Stimulated activated naive B cell treated with anti-CD40 and anti-IgM and Interleukin-4, amounts not matched to agents 10 μg/mL and 1 μg/mL and 100 μg/mL, for 72 hours (primary cell): ENCODE results near the gene SLC44A1.
A peak's percentile ranks its signal among the peaks of the same experiment; 100 is the strongest.

Experiments
- ATAC-seq, 2 donors: fragments of 150-1000 bp; cut with Tn5 transposase; replicated peaks; 2 replicates each; pipeline ENCODE4 v1.10.0; 2021; ENCODE audit warnings: moderate library complexity in 1 of 2
- DNase-seq: peaks from one replicate; pipeline ENCODE4 v3.0.0; 2021
- H3K27ac Mint-ChIP-seq: one replicate; pipeline ENCODE4 v1.8.0; 2022; ENCODE audit warnings: mild to moderate bottlenecking, mixed read lengths
- H3K27me3 Mint-ChIP-seq, 2 donors: one replicate each; pipeline ENCODE4 v1.8.0; 2022; ENCODE audit warnings: mixed read lengths in 2 of 2
- H3K36me3 Mint-ChIP-seq, 2 donors: one replicate each; pipeline ENCODE4 v1.8.0; 2022; ENCODE audit warnings: mixed read lengths in 2 of 2, mild to moderate bottlenecking in 1 of 2
- H3K4me1 Mint-ChIP-seq, 2 donors: one replicate each; pipeline ENCODE4 v1.8.0; 2022; ENCODE audit warnings: mixed read lengths in 2 of 2, mild to moderate bottlenecking in 1 of 2
- H3K4me3 Mint-ChIP-seq, 2 donors: one replicate each; pipeline ENCODE4 v1.8.0; 2022; ENCODE audit warnings: mild to moderate bottlenecking in 2 of 2, mixed read lengths in 2 of 2, moderate library complexity in 1 of 2
- H3K9me3 Mint-ChIP-seq, 2 donors: one replicate each; pipeline ENCODE4 v1.8.0; 2022; ENCODE audit warnings: mixed read lengths in 2 of 2, mild to moderate bottlenecking in 1 of 2

Gene SLC44A1

GRCh38 chr9:105333076-105333475 lies 88.6 kb downstream of the SLC44A1 start:
- no peaks in the 10 kb centered on the region for H3K9me3 Mint-ChIP-seq

GRCh38 chr9:105333811-105334210 lies 89.4 kb downstream of the SLC44A1 start:
- Mint-ChIP-seq H3K9me3 (no peaks in the 10 kb centered on the region), H3K36me3 (peaks cover 14 to 15% of the 10 kb centered on the region in 2 donors), H3K27ac (no peak overlapping the region), H3K27me3 (no peaks in the 10 kb centered on the region), H3K4me1 (peaks cover 11 to 20% of the 10 kb centered on the region in 2 donors), H3K4me3 (no peak overlapping the region)
- ATAC-seq = no peak
- DNase-seq = no peak

More at GRCh38 chr9:105333076-105333475, 88.6 kb downstream of the SLC44A1 start:
- no peak overlapping the region for H3K27ac Mint-ChIP-seq
- no peak overlapping the region for H3K4me3 Mint-ChIP-seq
- H3K36me3 Mint-ChIP-seq = peaks cover 14 to 15% of the 10 kb centered on the region in 2 donors
- ATAC-seq = no peak
- DNase-seq = no peak
- H3K27me3 Mint-ChIP-seq = no peaks in the 10 kb centered on the region
- peaks cover 11 to 20% of the 10 kb centered on the region in 2 donors for H3K4me1 Mint-ChIP-seq

GRCh38 chr9:105338308-105338707 lies 93.9 kb downstream of the SLC44A1 start:
- Mint-ChIP-seq H3K4me3 (no peak overlapping the region), H3K4me1 (peaks cover 11 to 28% of the 10 kb centered on the region in 2 donors), H3K36me3 (peaks cover 15 to 17% of the 10 kb centered on the region in 2 donors), H3K27me3 (no peaks in the 10 kb centered on the region), H3K9me3 (no peaks in the 10 kb centered on the region), H3K27ac (no peak overlapping the region)
- ATAC-seq (no peak), DNase-seq (no peak)

- H3K27me3 Mint-ChIP-seq = no peaks in the 10 kb centered on the region
- H3K9me3 Mint-ChIP-seq = no peaks in the 10 kb centered on the region
- DNase-seq (no peak), ATAC-seq (peak; percentile 48 to 69)
- no peak overlapping the region for H3K4me3 Mint-ChIP-seq
- no peak overlapping the region for H3K27ac Mint-ChIP-seq
- H3K36me3 Mint-ChIP-seq = peaks cover 15 to 17% of the 10 kb centered on the region in 2 donors
- H3K4me1 Mint-ChIP-seq = peaks cover 7 to 18% of the 10 kb centered on the region in 2 donors
These were observed 95.4 kb downstream of the SLC44A1 start for GRCh38 chr9:105339849-105340248.

GRCh38 chr9:105341434-105342146 lies 97.1 kb downstream of the SLC44A1 start:
- peaks cover 7 to 18% of the 10 kb centered on the region in 2 donors for H3K4me1 Mint-ChIP-seq
- peaks cover 10 to 14% of the 10 kb centered on the region in 2 donors for H3K36me3 Mint-ChIP-seq
- no peaks in the 10 kb centered on the region for H3K9me3 Mint-ChIP-seq
- no peak overlapping the region for H3K4me3 Mint-ChIP-seq
- no peaks in the 10 kb centered on the region for H3K27me3 Mint-ChIP-seq
- no peak for DNase-seq
- ATAC-seq = peak in 1 of 2 donors; percentile 39
- no peak overlapping the region for H3K27ac Mint-ChIP-seq

GRCh38 chr9:105342147-105342505 lies 97.7 kb downstream of the SLC44A1 start:
- peaks cover 7 to 18% of the 10 kb centered on the region in 2 donors for H3K4me1 Mint-ChIP-seq
- no peak for DNase-seq
- H3K27me3 Mint-ChIP-seq = no peaks in the 10 kb centered on the region
- H3K9me3 Mint-ChIP-seq = no peaks in the 10 kb centered on the region
- no peak overlapping the region for H3K27ac Mint-ChIP-seq
- H3K4me3 Mint-ChIP-seq = no peak overlapping the region
- ATAC-seq = no peak
- peaks cover 5 to 9% of the 10 kb centered on the region in 2 donors for H3K36me3 Mint-ChIP-seq

GRCh38 chr9:105344283-105344682 lies 99.8 kb downstream of the SLC44A1 start:
- ATAC-seq (no peak), DNase-seq (no peak)
- Mint-ChIP-seq H3K27me3 (no peaks in the 10 kb centered on the region), H3K4me1 (peaks cover 7 to 18% of the 10 kb centered on the region in 2 donors), H3K4me3 (no peak overlapping the region), H3K36me3 (peaks cover 0 to 3% of the 10 kb centered on the region in 2 donors), H3K9me3 (no peaks in the 10 kb centered on the region), H3K27ac (no peak overlapping the region)

- no peak overlapping the region for H3K4me3 Mint-ChIP-seq
- H3K27me3 Mint-ChIP-seq = no peaks in the 10 kb centered on the region
- no peak for ATAC-seq
- H3K36me3 Mint-ChIP-seq = peaks cover 0 to 4% of the 10 kb centered on the region in 2 donors
- DNase-seq = no peak
- H3K4me1 Mint-ChIP-seq = peaks cover 2 to 8% of the 10 kb centered on the region in 2 donors
- H3K27ac Mint-ChIP-seq = no peak overlapping the region
- no peaks in the 10 kb centered on the region for H3K9me3 Mint-ChIP-seq
These were observed 101.2 kb downstream of the SLC44A1 start for GRCh38 chr9:105345626-105346025.

GRCh38 chr9:105346273-105346672 lies 101.8 kb downstream of the SLC44A1 start:
- H3K4me1 Mint-ChIP-seq = peaks cover 2 to 8% of the 10 kb centered on the region in 2 donors
- ATAC-seq = no peak

GRCh38 chr9:105354448-105354847 lies 110.0 kb downstream of the SLC44A1 start:
- no peaks in the 10 kb centered on the region for H3K9me3 Mint-ChIP-seq
- ATAC-seq (no peak), DNase-seq (no peak)
- H3K27me3 Mint-ChIP-seq = no peaks in the 10 kb centered on the region
- no peak overlapping the region for H3K4me3 Mint-ChIP-seq
- H3K4me1 Mint-ChIP-seq = peaks cover 2 to 9% of the 10 kb centered on the region in 2 donors
- peaks cover 3 to 12% of the 10 kb centered on the region in 2 donors for H3K36me3 Mint-ChIP-seq
- H3K27ac Mint-ChIP-seq = no peak overlapping the region

More at GRCh38 chr9:105346273-105346672, 101.8 kb downstream of the SLC44A1 start:
- Mint-ChIP-seq H3K9me3 (no peaks in the 10 kb centered on the region), H3K4me3 (no peak overlapping the region), H3K36me3 (peaks cover 0 to 4% of the 10 kb centered on the region in 2 donors), H3K27me3 (no peaks in the 10 kb centered on the region), H3K27ac (no peak overlapping the region)
- DNase-seq = no peak

- H3K4me3 Mint-ChIP-seq = no peak overlapping the region
- peaks cover 5 to 9% of the 10 kb centered on the region in 2 donors for H3K4me1 Mint-ChIP-seq
- H3K9me3 Mint-ChIP-seq = no peaks in the 10 kb centered on the region
- H3K27ac Mint-ChIP-seq = no peak overlapping the region
- ATAC-seq = peak; percentile 85 to 93
- peak; percentile 1 for DNase-seq
- peaks cover 7 to 13% of the 10 kb centered on the region in 2 donors for H3K36me3 Mint-ChIP-seq
- no peaks in the 10 kb centered on the region for H3K27me3 Mint-ChIP-seq
These were observed 111.3 kb downstream of the SLC44A1 start for GRCh38 chr9:105355781-105356180.

- H3K9me3 Mint-ChIP-seq = no peaks in the 10 kb centered on the region
- no peak overlapping the region for H3K27ac Mint-ChIP-seq
- ATAC-seq (peak in 1 of 2 donors; percentile 34), DNase-seq (no peak)
- peaks cover 5 to 9% of the 10 kb centered on the region in 2 donors for H3K4me1 Mint-ChIP-seq
- H3K36me3 Mint-ChIP-seq = peaks cover 7 to 20% of the 10 kb centered on the region in 2 donors
- H3K27me3 Mint-ChIP-seq = no peaks in the 10 kb centered on the region
- no peak overlapping the region for H3K4me3 Mint-ChIP-seq
These were observed 113.5 kb downstream of the SLC44A1 start for GRCh38 chr9:105357937-105358336.

- Mint-ChIP-seq H3K9me3 (no peaks in the 10 kb centered on the region), H3K4me3 (no peak overlapping the region), H3K36me3 (peaks cover 10 to 22% of the 10 kb centered on the region in 2 donors), H3K4me1 (peaks cover 5 to 9% of the 10 kb centered on the region in 2 donors), H3K27ac (no peak overlapping the region), H3K27me3 (no peaks in the 10 kb centered on the region)
- ATAC-seq = peak; percentile 19 to 50
- no peak for DNase-seq
These were observed 115.4 kb downstream of the SLC44A1 start for GRCh38 chr9:105359892-105360291.

GRCh38 chr9:105360344-105360743 lies 115.9 kb downstream of the SLC44A1 start:
- no peak for DNase-seq
- no peaks in the 10 kb centered on the region for H3K27me3 Mint-ChIP-seq
- H3K4me1 Mint-ChIP-seq = peaks cover 5 to 9% of the 10 kb centered on the region in 2 donors
- no peaks in the 10 kb centered on the region for H3K9me3 Mint-ChIP-seq
- no peak overlapping the region for H3K4me3 Mint-ChIP-seq
- peaks cover 10 to 22% of the 10 kb centered on the region in 2 donors for H3K36me3 Mint-ChIP-seq
- H3K27ac Mint-ChIP-seq = no peak overlapping the region
- ATAC-seq = no peak

- Mint-ChIP-seq H3K36me3 (peaks cover 13 to 31% of the 10 kb centered on the region in 2 donors), H3K4me1 (peaks cover 0 to 3% of the 10 kb centered on the region in 2 donors), H3K4me3 (no peak overlapping the region), H3K27me3 (no peaks in the 10 kb centered on the region), H3K9me3 (no peaks in the 10 kb centered on the region), H3K27ac (no peak overlapping the region)
- DNase-seq = no peak
- no peak for ATAC-seq
These were observed 117.4 kb downstream of the SLC44A1 start for GRCh38 chr9:105361873-105362272.
